HL-60 (cell line): Measurements from ENCODE around the gene FBXL7.

Experiments used
- GABPA ChIP-seq: IDR thresholded peaks from 2 replicates; pipeline ENCODE4 v1.6.1; 2012; ENCODE audit warnings: low read depth
- POLR2AphosphoS5 ChIP-seq: IDR thresholded peaks from 2 replicates; pipeline ENCODE4 v1.6.1; 2012; ENCODE audit warnings: low read depth
- SPI1 ChIP-seq: IDR thresholded peaks from 2 replicates; pipeline ENCODE4 v1.6.1; 2012; ENCODE audit warnings: low read depth, mild to moderate bottlenecking, borderline replicate concordance
- TF ChIP-seq, protein P1 (sequence below): IDR thresholded peaks from one replicate; pipeline ENCODE4 v1.5.1; 2011; ENCODE audit warnings: low read length, control low read depth, inconsistent platforms; ENCODE audit not compliant: insufficient read depth

GRCh38 chr5:15762668-15763067 is 262.7 kb downstream of the FBXL7 start:
- TF ChIP-seq SPI1 (no peak), POLR2AphosphoS5 (no peak), GABPA (no peak)
- TF ChIP-seq, protein P1, sequence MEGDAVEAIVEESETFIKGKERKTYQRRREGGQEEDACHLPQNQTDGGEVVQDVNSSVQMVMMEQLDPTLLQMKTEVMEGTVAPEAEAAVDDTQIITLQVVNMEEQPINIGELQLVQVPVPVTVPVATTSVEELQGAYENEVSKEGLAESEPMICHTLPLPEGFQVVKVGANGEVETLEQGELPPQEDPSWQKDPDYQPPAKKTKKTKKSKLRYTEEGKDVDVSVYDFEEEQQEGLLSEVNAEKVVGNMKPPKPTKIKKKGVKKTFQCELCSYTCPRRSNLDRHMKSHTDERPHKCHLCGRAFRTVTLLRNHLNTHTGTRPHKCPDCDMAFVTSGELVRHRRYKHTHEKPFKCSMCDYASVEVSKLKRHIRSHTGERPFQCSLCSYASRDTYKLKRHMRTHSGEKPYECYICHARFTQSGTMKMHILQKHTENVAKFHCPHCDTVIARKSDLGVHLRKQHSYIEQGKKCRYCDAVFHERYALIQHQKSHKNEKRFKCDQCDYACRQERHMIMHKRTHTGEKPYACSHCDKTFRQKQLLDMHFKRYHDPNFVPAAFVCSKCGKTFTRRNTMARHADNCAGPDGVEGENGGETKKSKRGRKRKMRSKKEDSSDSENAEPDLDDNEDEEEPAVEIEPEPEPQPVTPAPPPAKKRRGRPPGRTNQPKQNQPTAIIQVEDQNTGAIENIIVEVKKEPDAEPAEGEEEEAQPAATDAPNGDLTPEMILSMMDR, result no peak
